HG03571 (cell line): ENCODE measurements around the gene SLC25A21.
"Not testable (repeated sequence)": the region's sequence is repeated elsewhere in the genome, so short reads cannot be mapped to it uniquely, and the experiment has no call there.

ENCODE experiments used
- ATAC-seq: cut with Tn5 transposase; IDR thresholded peaks from one replicate; pipeline ENCODE4 v1.9.1; 2021; ENCODE audit not compliant: unreplicated experiment

Gene SLC25A21

DNA sequence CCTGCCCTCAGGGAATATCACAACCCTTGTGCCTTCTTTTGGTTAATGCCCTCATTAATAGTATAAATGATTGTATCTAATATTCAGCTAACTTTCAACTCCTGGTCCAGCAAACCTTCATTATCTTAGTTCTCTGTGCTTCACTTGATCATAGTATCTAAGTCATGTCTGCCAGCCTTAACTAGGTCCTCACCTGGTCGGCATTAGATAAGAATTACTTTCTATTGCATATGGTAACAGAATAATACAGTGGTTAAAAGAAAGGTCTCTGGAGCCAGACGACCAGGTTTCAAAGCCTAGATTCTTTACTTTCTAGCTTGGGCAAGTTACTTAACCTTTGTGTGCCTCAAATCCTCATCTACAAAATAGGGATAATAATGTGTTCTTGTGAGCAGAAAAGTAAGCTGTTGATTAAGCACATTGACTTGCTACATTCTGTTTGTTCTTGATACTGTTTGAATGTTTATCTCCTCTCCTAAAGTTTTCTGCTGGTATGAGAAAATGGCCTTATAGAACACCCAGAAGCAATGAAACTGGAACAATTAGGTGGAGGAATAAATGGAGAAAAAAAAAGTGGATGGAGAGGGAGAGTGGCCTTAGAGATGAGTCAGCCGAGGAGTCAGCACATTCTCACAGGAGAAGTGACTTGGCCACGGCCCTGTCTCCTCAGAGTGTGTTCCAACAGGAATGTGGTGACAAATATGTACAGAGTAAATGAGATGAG is 176.1 kb downstream of the SLC25A21 start:
- no peak for ATAC-seq

DNA sequence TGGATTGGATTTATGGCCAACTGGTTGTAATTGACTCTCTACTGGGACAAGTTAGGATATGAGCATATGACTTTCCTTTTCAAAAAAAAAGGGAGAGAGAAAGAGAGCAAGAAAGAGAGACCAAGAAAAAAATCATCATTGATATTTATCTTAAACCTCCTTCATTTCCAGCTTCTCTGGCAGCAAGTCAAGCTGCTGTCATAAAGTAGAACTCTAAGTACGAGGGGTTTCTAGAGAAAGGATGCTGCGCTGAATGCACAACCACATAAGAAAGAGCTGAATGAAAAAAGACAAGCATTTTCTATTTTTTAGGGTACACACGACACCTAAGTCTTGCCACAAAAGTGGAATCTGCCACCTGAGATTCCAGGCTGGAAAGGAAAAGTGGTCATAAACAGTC is 182.6 kb downstream of the SLC25A21 start:
- no peak for ATAC-seq

DNA sequence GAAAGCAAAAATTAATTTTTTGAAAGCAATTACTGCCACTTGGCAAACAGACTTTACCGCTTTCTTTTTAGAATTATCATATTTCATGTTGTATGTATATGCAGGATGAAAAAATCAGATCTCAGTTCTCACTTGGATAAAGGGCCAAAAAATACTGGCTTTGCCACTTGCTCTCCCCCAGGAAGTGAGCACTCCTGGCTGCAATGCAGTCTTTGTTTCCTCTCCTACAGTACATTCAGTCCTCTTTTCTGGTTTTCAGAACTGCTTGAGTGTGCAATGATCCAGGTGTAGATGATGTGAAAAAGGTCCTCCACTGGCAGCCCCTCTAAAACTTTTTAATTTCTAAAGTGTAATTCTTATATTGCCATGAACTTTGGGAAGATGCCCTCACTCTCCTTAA is 183.4 kb downstream of the SLC25A21 start:
- no peak for ATAC-seq

DNA sequence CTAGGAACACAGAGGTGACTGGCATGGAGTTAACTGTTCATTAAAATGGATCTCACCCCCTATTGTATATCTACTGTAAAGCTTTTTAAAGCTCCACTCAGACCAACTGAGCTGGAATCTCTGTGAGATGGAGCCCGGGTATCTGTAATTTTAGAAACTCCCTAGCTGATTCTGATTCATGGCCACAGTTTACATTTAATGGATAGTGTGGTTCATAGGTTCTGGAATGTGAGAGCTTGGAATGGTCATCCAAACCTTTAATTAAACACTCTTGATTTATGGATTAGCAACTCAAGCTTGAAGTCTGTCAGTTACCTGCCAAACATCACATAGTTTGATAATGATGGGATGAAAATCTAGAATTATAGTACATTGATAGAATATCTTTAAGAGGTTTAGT is 183.8 kb downstream of the SLC25A21 start:
- no peak for ATAC-seq

DNA sequence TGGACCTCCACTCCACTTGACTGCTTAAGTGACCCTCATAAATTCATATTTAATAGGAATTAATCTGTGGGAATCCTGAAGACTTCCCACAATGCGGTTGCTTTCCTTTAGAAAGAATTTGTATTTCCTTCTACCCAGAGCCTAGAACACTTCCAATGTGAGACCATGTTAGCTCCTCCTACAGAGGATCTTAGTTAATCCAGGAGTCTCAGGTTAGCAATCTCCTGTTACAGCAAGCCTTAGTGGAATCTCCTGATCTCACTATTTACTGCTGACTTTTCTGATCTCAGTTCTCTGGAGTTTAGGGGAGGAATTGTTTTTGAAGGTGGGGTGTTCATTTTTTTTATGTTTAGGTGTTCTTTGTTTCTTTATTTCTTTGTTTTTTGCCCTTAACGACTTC is 186.0 kb downstream of the SLC25A21 start:
- ATAC-seq, result no peak

DNA sequence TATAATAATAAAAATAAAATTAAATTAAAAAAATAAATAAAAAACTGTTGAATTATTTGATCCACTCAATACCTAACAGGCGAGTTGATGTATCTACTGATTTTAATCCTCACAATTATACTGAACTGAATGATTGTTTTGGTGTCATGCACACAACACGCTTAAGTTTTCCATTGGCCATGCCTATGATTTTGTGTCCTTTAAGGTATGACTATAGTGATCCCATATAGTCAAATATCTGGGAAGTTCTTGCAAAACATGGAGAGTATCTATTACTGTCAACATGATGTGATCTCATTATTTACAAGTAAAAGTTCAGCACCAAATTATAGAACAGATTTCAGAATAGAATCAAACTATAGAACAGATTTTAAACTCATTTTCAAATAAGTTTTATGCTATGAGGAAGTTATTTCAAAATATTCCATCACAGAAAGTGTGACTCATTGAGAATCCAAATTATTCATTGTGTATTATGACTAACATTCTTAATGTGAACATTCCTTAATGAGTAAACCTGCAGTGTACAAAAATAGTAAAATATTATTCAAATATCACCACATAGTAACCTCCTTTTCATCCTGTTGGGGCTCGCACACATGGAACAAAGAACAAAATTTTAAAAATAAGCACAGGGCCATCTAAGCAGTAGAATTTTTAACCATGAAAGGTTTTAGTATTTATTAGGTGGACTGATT is 190.4 kb downstream of the SLC25A21 start:
- ATAC-seq, result no peak

DNA sequence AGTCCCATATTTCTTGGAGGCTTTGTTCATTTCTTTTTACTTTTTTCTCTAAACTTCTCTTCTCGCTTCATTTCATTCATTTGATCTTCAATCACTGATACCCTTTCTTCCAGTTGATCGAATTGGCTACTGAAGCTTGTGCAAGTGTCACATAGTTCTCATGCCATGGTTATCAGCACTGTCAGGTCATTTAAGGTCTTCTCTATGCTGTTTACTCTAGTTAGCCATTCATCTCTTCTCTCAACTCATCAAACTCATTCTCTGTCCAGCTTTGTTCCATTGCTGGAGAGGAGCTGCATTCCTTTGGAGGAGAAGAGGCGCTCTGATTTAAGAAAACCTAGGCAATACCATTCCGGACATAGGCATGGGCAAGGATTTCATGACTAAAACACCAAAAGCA is 192.0 kb downstream of the SLC25A21 start:
- not testable (repeated sequence) for ATAC-seq

DNA sequence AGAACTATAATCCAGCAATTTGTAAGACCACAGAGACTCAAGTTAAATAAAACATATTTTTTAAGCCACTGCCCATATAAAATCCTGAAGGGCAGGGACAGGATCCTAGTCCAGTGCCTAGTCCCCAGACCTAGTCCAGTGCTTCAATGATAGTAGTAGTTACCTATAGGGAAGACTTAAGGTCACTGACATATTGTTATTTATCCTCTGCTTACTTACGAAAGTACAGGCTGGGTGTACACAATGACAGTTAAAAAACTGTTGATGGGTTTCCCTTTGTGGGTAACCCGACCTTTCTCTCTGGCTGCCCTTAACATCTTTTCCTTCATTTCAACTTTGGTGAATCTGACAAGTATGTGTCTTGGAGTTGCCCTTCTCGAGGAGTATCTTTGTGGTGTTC is 192.5 kb downstream of the SLC25A21 start:
- ATAC-seq, result no peak

DNA sequence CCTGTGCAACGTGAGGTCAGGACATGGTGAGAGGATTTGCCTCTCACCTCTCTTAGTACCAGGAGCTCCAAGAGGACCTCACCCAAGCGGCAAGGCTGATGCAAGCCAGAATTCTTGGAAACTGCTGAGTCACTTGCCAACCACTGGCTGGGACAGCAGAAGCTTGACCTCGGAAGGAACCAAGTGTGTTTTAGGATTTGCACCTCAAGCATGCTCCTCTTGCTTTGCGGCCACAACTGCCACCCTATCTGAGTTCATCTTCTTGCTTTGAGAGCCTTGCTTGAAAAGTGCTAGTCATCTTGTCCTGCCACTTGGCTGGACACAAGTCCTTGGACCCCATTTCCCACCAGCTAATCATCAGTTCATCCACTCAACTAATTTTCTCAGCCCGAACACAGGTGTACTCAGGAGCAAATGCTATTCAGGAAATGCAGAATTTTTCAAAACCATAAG is 195.8 kb downstream of the SLC25A21 start:
- ATAC-seq, result no peak

DNA sequence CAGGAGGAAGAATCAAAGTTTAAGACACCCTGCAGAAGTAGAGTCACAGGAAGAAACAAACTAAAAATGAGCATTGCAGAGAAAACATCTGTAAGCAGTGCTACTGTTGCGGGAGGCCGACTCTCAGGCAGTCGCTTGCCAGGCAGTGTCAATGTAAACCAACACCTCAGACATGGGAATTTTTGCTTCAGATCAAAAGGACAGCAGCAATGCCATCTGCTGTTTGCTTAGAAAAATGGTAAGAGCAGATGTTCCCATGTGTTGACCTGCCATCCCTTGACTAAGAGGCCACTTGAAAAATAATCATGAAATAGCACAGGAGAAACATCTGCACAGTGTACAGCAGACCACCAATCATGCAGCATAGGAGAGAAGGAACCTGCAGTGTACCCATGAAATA is 196.6 kb downstream of the SLC25A21 start:
- no peak for ATAC-seq

DNA sequence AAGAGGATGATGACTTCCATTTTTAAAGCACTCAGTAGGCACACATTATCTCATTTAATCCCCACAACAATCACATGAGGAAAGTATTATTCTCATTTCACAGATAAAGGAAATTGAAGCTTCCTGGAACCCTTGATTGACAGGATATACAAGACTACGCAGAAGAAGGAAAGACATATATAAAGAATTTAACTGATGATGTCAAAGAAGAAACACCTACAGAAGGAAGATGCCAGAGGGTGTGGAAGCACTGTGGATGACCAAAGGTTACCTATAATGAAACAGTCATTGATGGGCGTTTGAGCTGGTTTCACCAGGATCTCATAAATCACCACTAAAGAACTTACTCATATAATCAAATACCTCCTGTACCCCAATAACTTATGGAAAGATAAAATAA is 197.4 kb downstream of the SLC25A21 start:
- no peak for ATAC-seq

DNA sequence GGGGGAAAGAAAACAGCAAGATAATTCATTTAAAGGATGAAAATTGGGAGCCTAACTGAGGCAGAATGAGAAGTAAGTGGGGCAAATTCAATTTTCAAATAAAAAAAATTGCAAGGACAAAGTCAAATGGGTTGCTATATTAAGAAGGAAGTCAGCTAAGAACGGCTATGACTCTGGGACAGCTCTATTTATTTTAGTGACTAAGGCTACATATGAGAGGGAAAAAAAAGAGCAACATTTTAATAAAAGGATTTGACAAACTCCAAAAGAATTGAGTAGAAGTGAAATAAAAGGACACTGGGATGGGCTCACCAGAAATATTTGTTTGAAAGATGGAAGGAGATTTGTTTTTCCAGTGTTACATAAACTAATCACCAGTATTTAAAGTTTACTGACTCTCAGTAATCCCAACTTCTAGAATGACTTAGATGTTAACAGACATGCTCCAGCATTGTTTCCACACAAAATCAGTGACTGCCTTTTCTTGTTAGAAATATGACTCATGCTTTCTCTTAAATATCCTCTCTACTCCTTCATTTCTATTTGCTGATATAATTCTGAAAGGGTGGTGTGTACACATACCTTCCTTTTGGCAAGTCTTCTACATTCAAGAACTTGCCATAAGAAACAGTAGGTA is 198.5 kb downstream of the SLC25A21 start:
- ATAC-seq, result no peak

DNA sequence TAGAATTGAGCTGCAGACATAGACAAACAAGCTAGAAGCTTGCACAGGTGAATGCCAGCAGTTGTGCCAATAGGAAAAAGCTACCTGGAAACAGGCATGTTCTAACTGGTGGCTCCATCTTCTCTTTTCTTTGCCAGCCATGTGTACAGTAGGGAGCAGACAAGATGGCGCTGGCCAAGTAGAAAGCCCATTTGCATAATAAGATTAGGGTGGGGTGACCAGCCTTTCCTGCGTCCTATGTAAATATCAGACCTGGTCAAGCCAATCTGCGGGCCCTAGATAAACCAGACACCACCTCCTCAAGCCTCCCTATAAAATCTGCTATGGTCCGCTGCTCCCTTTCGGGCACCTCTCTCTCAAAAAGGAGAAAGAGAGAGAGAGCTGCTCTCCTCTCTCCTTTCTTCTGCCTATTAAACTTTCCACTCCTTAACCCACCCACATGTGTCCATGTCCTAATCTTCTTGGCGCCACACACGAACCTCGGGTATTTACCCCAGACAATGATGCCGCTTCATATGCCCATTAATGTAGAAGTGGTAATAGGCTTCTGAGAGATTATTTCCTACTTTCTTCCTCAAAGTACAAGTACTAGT is 201.0 kb downstream of the SLC25A21 start:
- ATAC-seq, result no peak

DNA sequence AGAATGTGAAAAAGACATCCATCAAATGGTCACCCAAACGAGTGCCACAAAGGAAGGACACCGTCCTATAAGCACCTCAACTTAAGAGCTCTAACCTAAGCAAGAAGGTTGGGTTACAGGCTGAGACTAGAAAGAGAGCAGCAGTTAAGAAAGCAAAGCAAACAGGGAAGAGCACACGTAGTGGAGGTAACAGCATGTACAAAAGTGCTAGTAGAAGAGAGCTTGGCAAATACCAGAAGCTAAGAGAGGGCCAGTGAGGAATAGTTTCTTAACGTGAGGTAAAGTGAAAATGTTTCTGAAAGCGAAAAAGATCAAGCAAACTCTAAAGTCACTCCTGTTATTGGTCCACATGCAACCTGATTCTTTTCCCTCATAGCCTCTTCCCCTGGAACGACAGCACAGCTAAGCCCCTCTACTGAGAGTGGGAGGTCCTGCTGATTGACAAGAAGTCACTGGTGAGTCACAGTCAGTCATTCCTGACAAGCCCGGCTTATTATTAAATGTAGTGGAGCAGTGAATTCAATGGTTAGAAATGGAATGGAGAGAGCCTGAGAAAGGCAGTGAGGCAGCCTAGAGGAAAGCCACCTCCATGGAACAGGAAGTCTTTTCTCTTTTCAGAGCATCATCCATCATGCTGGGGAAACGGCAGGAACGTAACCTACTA is 204.4 kb downstream of the SLC25A21 start:
- ATAC-seq, result no peak

DNA sequence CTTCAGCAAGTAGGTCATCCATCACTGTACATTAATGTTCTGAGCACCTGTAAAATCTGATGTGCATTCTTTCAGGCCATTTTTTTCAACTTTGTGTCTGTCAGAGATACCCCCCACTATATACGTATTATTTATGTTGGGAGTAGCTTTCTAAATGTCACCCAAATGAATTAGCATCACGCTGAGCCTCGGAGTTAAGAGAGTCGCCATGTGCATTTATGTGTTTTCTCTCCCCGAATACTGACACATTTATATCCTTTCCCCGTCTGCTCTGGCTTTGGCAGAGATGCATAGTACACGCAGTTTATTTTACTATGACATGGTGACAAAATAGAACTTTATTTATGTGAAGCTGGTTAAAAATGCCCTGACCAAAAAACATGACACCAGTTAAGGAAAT is 216.4 kb downstream of the SLC25A21 start:
- no peak for ATAC-seq

DNA sequence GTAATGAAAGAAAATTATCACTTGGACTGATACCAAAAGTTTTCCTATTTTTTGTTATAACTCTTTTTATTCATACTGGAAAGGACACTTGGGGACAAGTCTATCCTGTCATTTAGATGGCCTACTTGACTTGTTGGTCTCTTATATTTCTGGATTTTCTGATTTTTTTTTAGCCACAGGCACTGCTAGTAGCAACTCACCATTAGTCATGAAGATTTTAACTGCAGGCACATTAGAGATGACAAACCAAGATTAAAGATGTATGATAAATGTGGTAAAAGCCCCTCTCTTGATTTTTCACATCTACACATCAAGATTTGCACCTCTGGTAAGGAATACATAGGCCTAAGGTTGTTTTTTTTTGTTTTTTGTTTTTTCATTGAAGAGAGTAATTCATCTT is 217.0 kb downstream of the SLC25A21 start:
- ATAC-seq, result no peak

DNA sequence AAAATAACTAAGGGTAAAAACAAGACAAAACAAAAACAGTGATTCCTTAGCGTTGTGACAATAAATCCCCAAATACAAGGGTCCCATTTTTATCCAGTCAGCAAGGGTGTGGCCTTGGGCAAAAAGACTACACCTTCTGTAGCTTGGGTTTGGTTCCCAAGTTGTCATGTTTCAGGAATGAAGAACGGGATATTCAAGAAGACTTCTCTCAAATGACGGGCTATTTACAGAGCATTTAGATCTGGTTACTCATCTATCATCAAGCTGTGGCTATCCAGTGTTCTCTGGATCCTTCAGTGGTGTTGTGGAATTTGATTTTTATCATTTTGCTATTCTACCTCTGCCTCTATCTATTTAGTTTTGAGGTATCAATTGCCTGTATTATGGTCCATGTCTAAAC is 219.7 kb downstream of the SLC25A21 start:
- ATAC-seq, result no peak

DNA sequence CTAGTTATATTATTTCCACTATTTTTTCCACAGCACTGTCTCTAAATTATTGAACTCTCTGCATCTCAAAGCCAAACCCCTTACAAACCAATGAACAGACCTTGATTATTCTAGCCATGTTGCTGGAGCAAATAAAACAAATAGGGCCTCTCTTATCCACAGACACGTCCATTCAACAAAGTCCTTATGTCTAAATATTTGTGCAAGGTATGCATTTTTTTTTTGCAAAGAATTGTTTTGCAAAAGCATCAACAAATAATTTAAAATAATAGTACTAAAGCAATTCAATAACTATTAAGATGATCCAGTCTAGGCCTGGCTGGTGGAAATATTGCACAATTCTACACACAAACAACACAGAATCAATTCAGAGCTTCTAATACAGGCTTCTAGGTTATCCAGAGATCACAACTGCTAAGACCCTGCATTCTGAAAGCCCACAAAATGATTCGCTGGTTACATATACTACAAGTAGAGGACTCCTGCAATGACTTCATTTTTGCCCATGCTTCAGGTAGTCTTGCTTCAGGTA is 221.0 kb downstream of the SLC25A21 start:
- ATAC-seq, result no peak

DNA sequence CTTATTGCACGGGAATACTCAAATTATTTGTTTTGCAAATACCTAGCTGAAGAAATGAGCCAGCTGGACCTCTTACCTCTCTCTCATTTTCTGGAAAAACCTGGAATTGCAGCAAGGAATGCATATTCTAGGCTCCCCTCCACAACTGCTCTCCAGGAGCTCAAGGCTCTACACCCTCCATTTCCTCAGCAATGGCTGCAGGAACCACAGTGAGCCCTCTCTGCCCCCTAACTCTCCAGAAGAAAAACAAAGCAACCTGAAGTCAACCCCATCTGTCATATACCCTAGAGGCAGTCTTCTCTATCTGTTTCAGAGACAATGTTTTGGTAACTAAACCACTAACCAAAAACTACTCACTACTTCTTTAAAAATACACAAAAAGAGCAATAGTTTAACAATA is 221.6 kb downstream of the SLC25A21 start:
- ATAC-seq, result no peak

DNA sequence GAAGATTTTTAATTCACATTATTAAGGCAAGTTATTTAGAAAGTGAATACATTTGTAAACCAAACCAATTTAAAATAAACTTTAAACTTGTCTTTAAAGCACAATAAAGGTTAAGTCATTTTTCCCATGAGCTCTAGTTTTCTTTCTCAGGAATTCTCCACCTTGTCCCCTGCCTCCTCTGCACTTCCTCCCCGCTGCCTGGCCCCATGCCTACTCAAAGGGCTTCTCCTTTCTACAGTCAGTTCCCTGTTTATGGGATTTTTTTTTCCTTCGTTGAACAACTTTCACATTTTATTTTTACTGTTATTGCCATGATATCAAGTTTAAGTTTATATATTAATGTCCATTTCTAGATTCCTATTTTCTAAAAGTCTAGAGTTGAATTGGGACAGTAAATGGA is 223.0 kb downstream of the SLC25A21 start:
- no peak for ATAC-seq
